GM18517 (cell line): ENCODE data around the gene DENND4A.

Experiments used
- ATAC-seq: cut with Tn5 transposase; IDR thresholded peaks from one replicate; pipeline ENCODE4 v1.9.1; 2021; ENCODE audit warnings: mild to moderate bottlenecking, moderate library complexity; ENCODE audit not compliant: unreplicated experiment

DENND4A gene

DNA sequence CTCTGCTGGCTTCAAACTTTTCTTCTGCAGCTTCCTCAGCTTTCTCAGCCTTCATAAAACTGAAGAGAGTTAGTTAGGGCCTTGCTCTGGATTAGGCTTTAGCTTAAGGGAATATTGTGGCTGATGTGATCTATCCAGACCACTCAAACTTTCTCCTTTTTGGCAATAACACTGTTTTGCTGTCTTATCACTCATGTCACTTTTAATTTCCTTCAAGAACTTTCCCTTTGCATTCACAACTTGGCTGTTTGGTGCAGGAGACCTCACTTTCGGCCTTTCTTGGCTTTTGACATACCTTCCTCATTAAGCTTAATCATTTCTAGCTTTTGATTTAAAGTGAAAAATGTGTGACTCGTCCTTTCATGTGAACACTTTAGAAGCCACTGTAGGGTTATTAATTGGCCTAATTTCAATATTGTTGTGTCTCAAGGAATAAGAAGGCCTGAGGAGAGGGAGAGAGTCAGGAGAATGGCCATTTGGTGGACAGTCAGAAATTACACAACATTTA, 109.6 kb downstream of the DENND4A start:
- no peak for ATAC-seq

GRCh38 chr15:65680544-65680943, 111.5 kb downstream of the DENND4A start:
- ATAC-seq = no peak

- no peak for ATAC-seq
Measured at GRCh38 chr15:65676123-65676522, 116.0 kb downstream of the DENND4A start.

- ATAC-seq = no peak
Measured at GRCh38 chr15:65675551-65675950, 116.5 kb downstream of the DENND4A start.

DNA sequence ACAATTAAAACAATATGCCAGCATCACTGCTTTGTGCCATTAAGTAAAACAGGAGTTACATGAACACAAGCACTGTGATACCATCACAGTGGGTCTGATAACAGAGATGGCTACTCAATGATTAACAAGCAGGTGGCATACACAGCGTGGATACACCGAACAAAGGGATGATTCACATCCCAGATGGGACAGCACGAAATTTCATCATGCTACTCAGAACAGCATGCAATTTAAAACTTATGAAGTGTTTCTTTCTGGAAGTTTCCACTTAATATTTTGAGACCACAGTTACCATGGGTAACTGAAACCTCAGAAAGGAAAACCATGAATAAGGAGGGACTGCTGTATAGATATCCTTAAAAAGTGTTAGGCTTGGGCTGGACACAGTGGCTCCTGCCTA, 125.8 kb downstream of the DENND4A start:
- no peak for ATAC-seq

DNA sequence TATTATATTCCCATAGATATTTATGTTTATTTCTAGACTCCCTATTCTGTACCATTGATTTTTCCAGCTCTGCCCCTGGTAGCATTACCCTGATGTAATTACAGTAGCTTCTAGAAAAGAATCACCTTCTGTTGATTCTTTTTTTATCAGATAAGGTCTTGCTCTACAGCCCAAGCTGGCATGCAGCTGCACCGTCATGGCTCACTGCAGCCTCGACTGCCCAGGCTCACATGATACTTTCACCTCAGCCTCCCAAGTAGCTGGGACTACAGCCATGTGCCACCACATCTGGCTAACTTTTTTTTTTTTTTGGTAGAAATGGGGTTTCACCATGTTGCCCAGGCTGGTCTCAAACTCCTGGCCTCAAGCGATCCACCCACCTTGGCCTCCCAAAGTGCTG, 128.6 kb downstream of the DENND4A start:
- ATAC-seq = no peak

DNA sequence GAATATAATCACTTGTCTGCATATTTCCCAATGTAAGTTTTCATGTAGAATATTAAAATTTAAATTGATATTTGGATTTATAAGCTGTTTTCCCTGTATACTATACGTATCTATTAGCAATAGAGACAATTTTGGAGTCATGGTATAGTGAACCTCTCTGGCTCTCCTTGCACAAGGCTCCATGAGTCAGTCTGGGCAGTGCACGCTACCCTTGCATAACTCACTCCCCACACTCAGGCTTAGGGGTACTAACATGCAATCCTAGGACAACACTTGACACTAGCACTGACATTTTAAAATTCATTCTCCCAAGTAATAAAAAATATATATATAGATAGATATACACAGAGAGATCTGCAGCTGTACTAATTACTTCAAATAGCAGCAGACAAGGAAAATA, 131.2 kb downstream of the DENND4A start:
- no peak for ATAC-seq

- ATAC-seq = no peak
Measured at GRCh38 chr15:65659502-65660052, 132.5 kb downstream of the DENND4A start.

DNA sequence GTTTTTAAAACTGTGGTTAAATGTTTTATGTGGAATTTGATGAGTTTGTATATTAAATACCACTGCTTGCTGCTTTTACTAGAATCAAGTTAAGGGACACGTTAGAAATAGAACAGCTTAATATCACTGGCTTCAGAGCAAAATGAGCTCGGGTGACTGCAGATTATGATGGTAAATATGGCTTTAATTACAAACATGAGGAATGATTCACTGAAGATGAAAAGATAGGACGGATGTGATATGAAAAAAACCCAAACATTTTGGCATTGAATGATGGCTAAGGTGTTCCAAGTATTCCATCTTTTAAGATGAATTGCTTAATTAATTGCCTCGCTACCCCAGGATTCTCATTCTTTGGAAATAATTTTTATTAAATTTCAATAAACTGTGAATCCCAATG, 136.6 kb downstream of the DENND4A start:
- no peak for ATAC-seq

DNA sequence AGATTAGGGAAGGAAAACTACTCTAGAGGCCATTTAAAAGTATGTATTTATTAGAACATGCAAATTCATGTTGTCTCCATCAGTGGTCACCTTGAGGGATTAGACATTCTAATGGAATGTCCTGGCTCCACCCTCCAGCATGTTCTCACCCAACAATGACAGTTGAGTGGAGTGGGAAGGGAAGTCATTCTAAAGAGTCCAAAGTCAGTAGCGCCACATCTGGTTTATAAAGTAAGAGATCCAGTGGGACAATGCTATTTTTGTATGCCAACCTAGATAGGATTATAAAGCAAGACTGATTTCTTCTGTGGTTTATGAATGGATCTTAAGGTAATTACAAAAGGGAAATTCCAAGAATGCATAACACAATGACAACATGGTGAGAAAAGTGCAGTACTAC, 137.1 kb downstream of the DENND4A start:
- no peak for ATAC-seq

DNA sequence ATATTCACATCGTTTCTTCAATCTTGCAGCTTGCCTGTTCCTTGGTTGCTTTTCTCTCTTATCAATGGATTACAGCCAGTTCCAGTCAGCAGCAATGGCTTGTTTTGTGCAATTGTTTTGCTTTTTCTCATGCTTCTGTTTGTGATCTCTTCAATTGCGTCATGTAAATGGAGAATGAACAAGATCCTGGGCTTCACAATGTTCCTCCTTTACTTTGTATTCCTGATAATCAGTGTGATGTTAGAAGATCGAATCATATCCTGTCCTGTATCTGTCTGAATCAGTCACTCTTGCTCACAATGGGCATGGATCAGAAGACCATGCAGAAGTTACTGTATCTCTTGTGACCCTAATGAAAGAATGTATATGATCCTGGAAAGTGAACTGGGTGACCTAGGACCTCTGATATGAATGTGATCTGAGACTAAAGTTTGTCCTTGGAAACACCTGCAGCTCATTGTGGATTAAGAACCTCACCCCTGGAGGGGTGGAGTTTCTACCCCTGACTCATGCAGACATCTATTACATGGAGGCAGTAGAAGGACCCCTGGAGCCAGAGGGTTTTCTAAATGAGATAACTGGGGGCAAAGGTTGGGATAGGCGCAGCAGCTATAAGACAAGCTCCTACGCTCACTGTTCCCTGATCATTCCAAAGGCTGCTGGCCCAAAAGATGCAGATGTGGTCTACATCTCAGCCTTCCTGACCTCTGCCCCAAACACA, 138.1 kb downstream of the DENND4A start:
- ATAC-seq = no peak

DNA sequence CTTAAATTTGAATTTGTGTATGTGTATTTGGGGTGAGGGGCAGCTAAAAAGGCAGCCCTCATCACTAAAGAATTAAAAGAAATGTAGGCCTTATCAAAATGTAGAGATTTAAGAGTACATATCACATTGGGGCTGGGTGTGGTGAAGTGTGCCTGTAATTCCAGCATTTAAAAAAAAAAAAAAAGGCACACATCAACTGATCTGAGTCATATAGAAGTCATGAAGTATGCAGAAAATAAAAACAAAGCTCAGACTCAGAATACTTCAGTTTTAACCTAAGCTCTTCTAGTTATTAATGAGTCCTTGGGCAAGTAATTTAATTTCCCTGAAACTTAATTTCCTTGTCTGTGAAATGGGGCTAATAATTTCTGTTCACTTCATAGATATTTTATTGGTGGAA, 138.8 kb downstream of the DENND4A start:
- ATAC-seq = no peak

GRCh38 chr15:65651831-65652749, 140.0 kb downstream of the DENND4A start:
- ATAC-seq = no peak

DNA sequence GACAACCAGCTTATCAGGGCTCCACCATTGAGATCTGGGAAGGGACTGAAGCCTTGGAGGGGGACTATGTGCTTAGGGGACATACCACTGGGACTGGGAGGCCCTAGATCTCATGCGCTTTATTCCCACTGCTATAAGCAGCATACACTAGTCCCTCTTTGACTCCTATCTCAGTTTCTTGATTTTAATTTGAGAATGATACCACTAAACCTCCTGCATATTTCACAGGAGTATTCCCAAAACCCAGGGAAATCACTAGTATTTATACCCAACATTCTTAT, 141.1 kb downstream of the DENND4A start:
- ATAC-seq = no peak

DNA sequence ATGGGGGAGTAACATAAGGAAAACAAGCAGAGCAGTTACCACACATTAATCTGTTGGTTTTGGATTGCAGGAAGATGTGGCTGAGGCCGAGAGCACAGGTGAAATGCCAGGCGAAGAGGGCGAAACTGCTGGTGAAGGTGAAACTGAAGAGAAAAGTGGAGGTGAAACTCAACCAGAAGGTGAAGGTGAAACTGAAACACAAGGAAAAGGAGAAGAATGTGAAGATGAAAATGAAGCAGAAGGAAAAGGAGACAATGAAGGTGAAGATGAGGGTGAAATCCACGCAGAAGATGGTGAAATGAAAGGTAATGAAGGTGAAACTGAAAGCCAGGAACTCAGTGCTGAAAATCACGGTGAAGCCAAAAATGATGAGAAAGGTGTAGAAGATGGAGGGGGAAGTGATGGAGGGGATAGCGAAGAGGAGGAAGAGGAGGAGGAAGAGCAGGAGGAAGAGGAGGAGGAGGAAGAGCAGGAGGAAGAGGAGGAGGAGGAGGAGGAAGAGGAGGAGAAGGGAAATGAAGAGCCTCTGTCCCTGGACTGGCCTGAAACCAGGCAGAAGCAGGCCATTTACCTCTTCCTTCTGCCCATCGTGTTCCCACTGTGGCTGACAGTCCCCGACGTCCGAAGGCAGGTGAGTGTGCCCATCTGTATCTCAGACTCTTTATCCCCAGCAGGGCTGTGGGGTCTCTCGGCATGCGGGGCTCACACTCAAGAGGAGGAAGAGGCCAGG, 141.6 kb downstream of the DENND4A start:
- no peak for ATAC-seq

DNA sequence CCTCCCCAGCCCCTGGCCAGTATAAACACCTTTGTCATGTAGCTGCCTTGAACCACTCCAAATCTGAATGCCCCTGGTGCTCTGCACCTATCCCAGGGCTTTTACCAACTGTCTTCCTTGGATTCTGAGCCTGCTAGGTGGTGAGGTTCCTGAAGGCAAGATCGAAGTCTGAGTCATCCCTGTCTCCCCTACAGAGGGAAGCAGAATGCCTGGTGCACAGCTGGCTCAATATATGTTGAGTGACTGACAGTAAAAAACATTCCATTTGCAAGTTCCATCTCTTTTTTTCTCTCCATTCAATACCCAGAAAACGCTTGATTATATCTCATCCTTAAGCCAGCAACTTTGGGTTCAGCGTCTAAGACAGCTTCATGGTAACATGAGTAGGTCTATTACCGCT, 145.6 kb downstream of the DENND4A start:
- ATAC-seq = no peak

GRCh38 chr15:65645392-65645791, 146.7 kb downstream of the DENND4A start:
- no peak for ATAC-seq

- ATAC-seq = no peak
Measured at GRCh38 chr15:65644282-65644681, 147.8 kb downstream of the DENND4A start.

GRCh38 chr15:65642594-65642993, 149.5 kb downstream of the DENND4A start:
- no peak for ATAC-seq

GRCh38 chr15:65641768-65642475, 150.2 kb downstream of the DENND4A start:
- no peak for ATAC-seq

DNA sequence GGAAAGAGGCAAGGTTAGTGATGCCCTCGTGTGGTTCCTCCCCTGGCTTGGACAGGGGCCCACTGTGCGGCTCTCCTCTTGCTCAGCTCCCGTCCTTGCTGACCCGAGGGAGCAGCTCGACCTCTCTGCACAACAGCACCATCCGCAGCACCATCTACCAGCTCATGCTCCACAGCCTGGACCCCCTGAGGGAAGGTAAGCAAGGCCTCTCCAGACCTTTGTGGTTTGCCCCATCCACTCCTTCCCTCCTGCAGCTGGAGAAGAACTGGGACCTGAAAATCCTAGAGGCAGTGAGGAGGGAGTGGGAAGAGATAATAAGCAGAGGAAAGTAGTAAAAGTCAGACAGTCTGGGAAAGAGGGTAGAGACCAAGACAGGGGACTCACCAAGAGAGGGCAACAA, 152.6 kb downstream of the DENND4A start:
- ATAC-seq = no peak
